GM18858 (cell line): ENCODE measurements around the gene SLF2.

Source experiments
- ATAC-seq: cut with Tn5 transposase; IDR thresholded peaks from one replicate; pipeline ENCODE4 v1.9.1; 2021; ENCODE audit not compliant: unreplicated experiment

Gene SLF2, protein sequence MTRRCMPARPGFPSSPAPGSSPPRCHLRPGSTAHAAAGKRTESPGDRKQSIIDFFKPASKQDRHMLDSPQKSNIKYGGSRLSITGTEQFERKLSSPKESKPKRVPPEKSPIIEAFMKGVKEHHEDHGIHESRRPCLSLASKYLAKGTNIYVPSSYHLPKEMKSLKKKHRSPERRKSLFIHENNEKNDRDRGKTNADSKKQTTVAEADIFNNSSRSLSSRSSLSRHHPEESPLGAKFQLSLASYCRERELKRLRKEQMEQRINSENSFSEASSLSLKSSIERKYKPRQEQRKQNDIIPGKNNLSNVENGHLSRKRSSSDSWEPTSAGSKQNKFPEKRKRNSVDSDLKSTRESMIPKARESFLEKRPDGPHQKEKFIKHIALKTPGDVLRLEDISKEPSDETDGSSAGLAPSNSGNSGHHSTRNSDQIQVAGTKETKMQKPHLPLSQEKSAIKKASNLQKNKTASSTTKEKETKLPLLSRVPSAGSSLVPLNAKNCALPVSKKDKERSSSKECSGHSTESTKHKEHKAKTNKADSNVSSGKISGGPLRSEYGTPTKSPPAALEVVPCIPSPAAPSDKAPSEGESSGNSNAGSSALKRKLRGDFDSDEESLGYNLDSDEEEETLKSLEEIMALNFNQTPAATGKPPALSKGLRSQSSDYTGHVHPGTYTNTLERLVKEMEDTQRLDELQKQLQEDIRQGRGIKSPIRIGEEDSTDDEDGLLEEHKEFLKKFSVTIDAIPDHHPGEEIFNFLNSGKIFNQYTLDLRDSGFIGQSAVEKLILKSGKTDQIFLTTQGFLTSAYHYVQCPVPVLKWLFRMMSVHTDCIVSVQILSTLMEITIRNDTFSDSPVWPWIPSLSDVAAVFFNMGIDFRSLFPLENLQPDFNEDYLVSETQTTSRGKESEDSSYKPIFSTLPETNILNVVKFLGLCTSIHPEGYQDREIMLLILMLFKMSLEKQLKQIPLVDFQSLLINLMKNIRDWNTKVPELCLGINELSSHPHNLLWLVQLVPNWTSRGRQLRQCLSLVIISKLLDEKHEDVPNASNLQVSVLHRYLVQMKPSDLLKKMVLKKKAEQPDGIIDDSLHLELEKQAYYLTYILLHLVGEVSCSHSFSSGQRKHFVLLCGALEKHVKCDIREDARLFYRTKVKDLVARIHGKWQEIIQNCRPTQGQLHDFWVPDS

GRCh38 chr10:100912605-100913469 lies at the start of gene SLF2:
Gene SLF2, plus strand, starts transcription at chr10:100912963. Its CDS starts 148 bp downstream, at chr10:100913111.
- ATAC-seq = peak; percentile 74

DNA sequence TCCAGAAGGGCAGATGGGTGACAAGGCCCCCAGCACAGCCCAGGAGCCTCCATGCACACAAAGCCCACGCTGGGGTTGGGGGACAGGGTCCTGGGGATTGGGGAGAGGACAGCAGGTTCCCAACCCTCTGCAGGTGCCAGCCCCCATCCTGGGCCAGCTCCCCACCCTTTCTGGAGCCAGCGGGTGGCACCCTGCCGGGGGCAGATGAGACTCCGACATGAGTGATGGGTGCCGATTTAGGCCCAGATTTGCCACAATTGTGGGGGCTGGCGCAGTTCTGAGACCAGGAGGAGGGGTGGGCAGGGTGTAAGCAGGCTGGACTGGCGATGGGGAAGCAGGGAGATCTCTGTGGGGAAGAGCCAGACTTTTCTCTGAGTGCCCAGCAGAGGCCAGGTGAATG lies 49.3 kb upstream of the SLF2 start:
- no peak for ATAC-seq

DNA sequence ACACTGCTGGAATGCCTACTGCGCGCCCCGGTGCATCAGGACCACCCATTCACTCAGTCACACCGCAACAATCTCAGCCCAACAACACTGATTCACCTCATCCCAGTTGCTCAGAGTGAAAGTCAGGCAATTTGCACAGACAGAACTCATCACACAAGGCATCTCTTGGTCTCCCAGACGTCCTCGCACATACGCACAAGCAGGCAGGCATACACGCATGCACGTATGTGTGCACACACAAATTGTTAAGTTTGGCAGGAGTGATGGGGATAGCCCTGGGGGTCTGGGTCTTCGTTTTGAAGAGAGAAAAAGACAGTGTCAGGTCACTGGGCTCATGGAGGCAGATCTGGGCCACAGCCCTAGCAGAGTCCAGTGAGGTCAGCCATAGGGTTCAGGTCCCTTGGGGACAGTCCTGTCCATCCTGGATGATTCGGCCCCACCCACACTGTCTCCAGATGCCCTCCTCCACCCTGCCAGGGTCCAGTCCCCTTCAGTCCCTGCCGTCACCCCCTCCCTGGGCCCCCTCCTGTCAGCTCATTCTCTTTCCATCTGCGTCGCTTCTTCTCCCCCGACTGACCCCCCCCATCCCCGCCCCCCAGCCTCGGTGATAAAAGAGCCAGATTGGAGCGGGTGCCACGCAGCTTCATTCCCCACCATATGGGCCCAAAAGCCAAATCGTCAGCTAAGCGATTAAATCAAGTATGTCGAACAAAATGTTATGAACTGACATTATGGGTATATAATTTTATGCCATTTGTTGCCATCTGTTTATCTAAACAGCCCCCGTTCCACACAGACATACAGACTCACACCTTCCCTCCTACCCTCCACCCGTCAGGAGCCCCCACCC lies 48.5 kb upstream of the SLF2 start:
- ATAC-seq = no peak

DNA sequence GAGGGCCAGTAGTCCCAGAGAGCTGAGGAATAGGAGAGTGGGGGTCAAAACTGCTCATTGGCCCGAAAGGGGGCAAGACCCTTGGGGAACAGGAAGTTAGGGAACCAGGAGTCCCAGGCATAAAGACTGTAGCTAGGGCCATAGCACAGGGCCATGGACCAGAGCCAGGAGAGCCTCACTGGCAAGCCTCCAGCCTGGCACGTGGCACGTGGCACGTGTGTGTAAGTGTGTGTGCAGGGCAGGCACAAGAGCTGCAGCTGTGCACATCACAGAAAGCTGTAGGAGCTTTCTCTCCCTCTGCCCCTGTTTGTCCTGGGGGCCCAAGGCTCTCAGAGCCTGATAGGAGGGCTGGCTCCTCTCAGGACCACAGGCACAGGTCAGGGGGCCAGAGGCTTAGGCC lies 47.8 kb upstream of the SLF2 start:
- ATAC-seq = no peak

DNA sequence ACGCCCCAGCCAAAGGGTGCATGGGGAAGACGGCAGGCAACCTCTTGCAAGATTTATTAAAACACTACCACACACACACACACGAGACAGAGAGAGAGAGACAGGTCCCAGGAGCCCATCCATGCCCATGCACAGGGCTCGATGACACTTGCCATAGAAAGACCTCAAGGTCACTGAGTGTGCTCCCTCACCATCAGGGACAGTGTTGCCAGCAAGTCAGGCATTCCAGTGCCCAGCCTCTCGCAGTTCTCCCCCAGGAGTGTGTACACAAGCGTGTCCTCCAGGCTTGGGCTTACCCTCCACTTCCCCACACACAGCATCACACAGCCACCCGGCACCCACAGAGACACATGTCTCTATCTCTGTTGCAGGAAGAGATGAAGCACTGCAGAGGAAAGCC lies 46.8 kb upstream of the SLF2 start:
- no peak for ATAC-seq

GRCh38 chr10:100866575-100867098 lies 46.1 kb upstream of the SLF2 start:
- ATAC-seq = no peak

GRCh38 chr10:100867261-100867963 lies 45.4 kb upstream of the SLF2 start:
- no peak for ATAC-seq

- no peak for ATAC-seq
These were observed 44.4 kb upstream of the SLF2 start for GRCh38 chr10:100868382-100868781.

DNA sequence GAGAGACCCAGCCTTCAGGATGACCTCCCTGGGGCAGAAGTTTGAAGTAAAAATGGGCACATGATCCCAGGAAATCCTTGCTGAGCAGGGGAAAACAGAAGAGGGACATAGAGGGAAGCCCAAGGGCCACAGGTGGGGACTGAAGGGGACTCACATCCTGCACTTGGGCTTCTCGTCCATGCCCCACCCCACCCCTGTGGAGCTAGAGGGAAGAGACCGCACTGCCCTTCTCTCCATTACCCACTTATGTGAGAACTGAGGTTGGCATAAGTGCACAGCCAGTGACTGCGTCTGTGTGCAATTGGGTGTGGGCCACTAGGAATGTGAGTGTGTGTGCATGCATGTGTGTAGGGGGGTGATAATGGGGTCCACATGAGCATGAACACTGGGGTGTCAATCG lies 43.4 kb upstream of the SLF2 start:
- ATAC-seq = no peak

DNA sequence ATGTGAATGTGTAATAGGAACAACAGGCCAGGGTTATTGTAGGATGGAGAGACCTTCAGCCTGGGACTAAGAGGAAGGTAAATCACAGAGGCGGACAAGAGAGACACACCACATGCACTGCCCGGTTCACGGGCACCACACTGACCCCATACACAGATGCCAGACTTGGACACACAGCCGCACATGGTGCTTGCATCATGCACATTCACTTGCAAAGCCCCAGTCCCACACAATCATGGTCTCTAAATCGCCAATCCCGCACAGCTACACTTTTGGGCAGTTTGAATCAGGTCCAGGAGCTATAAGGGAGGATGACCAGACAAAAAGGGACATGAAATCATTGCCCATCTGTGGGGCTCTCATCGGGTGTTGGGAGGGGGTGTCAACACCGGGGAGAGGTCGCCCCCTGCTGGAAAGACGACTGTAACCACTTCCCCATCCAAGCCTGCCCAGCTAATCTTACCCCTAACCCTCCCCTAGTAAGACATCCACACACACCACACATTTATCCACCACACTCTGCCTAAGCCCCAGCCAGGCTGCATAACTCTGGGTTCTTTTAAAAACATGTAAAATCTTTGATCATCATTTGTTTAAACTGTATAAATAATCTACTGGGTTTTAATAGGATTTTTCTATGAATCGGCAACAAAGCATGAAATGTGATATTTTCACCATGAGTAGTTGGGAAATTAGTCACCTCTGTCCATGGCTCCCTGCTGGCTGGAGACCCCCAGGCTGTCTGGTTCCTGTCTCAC lies 40.5 kb upstream of the SLF2 start:
- ATAC-seq = no peak

- no peak for ATAC-seq
These were observed 39.5 kb upstream of the SLF2 start for GRCh38 chr10:100873146-100873826.

DNA sequence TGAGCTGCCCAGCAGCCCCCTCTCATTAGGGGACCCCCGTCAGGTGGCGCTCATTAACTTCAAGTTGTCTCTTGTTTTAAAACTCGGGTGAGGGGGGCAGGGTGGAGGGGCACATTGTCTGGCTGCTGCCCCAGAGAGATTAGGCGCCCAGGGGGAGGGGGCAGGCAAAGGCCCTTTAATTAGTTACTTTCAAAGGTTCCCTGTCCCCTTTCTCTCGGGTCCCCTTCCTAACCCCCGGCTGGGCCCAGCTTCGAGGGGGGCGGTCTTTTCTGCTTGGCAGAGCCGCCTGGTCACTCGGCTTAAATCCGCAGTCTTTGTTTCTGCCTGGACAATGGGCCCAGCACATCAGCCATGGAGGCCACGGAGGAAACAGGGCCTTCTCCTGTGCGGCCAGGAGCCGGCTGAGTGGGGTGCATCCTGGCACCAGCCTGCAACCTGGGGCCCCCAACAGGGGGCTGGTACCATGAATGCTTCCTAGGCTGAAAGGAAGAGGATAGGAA lies 38.9 kb upstream of the SLF2 start:
- ATAC-seq = no peak

GRCh38 chr10:100874702-100875483 lies 37.9 kb upstream of the SLF2 start:
- no peak for ATAC-seq

GRCh38 chr10:100875484-100876166 lies 37.1 kb upstream of the SLF2 start:
- ATAC-seq = no peak

DNA sequence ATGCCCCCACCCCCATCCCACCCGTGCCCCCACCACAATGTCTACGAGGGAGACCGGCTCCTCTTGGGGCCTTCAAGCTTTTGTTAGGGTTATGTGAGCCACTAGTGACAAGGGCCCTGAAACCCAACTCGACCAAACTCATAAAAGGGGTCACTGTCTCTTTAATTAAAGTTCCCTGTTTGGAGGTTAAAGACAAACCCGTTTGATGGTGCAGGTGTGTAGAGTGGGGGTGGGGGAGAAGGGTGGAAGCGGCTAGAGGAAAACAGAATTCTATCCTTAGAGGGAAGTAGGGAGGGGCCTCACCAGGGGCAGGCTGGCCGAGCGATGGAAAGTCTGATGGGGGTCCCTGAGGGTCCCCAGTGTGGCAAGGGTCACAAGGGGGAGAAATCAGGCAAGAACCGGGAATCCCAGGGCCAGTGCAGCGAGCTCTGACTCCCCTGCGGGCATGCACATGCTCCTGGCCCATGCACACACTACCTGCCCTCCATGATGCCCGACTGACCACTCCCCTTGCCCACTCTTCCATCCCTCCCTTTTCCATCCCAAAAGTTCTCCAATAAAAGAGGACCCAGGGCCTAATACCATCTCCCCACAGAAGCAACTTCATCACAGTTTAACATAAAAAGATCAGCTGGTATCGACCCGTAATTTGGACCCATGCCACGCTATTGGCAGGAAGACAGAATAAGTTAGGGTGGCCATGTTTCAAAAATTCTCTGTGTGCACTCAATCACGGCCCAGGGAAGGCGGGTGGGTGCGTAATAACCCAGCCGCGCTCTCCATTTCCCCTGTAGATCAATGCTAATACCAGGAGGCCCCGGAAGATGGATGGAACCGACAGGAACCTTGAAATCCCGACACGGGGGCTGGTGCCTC lies 35.9 kb upstream of the SLF2 start:
- ATAC-seq = no peak
